H9 (cell line): ENCODE data around the gene TGM2. TPM values are rescaled to one million over a fixed set of nuclear protein-coding genes. Genes with fewer than 3 reads are reported as not detected.

Source experiments
- DNase-seq: peaks from one replicate; pipeline ENCODE4 v3.0.0-alpha.2; 2017
- H2AFZ ChIP-seq: one replicate; pipeline ENCODE4 v1.6.1; 2013; ENCODE audit warnings: mild to moderate bottlenecking, low read length, control low read depth, moderate library complexity
- H2AK5ac ChIP-seq: 2 replicates; pipeline ENCODE4 v1.6.1; 2013; ENCODE audit warnings: low read length, control low read depth, mixed read lengths; ENCODE audit not compliant: insufficient read length
- H2BK120ac ChIP-seq: one replicate; pipeline ENCODE4 v1.6.1; 2013; ENCODE audit warnings: low read depth, mild to moderate bottlenecking, low read length, control low read depth, inconsistent platforms; ENCODE audit not compliant: poor library complexity, severe bottlenecking
- H2BK12ac ChIP-seq: 2 replicates; pipeline ENCODE4 v1.6.1; 2013; ENCODE audit warnings: low read length, control low read depth, mixed read lengths, low read depth; ENCODE audit not compliant: insufficient read length
- H2BK15ac ChIP-seq: 2 replicates; pipeline ENCODE4 v1.6.1; 2013; ENCODE audit warnings: low read depth, low read length, control low read depth
- H2BK20ac ChIP-seq: one replicate; pipeline ENCODE4 v1.6.1; 2013; ENCODE audit warnings: low read depth, mild to moderate bottlenecking, low read length, control low read depth, inconsistent platforms; ENCODE audit not compliant: poor library complexity, severe bottlenecking
- H2BK5ac ChIP-seq: 2 replicates; pipeline ENCODE4 v1.6.1; 2013; ENCODE audit warnings: low read length, control low read depth, mixed read lengths; ENCODE audit not compliant: insufficient read length
- H3K14ac ChIP-seq: 2 replicates; pipeline ENCODE4 v1.6.1; 2013; ENCODE audit warnings: low read length, control low read depth; ENCODE audit not compliant: insufficient read depth
- H3K18ac ChIP-seq: 2 replicates; pipeline ENCODE4 v1.6.1; 2013; ENCODE audit warnings: low read depth, mild to moderate bottlenecking, mixed read lengths, low read length, control low read depth; ENCODE audit not compliant: insufficient read length
- H3K23ac ChIP-seq: 2 replicates; pipeline ENCODE4 v1.6.1; 2013; ENCODE audit warnings: low read length, control low read depth, mixed read lengths, low read depth; ENCODE audit not compliant: insufficient read length
- H3K23me2 ChIP-seq: 2 replicates; pipeline ENCODE4 v1.6.1; 2013; ENCODE audit warnings: low read depth, mild to moderate bottlenecking, mixed read lengths, low read length, control low read depth; ENCODE audit not compliant: insufficient read length, poor library complexity, severe bottlenecking
- H3K27ac ChIP-seq: 2 replicates; pipeline ENCODE4 v1.5.1; 2013; ENCODE audit warnings: low read length, control low read depth, mixed read lengths, low read depth; ENCODE audit not compliant: insufficient read length
- H3K27me3 ChIP-seq: 2 replicates; pipeline ENCODE4 v1.6.1; 2013; ENCODE audit warnings: low read length, control low read depth, inconsistent platforms; ENCODE audit not compliant: insufficient read depth
- H3K4ac ChIP-seq: 2 replicates; pipeline ENCODE4 v1.6.1; 2013; ENCODE audit warnings: low read depth, mild to moderate bottlenecking, control low read depth, inconsistent platforms, low read length, moderate library complexity
- H3K4me1 ChIP-seq: 2 replicates; pipeline ENCODE4 v1.6.1; 2013; ENCODE audit warnings: low read length, control low read depth, inconsistent platforms; ENCODE audit not compliant: insufficient read depth
- H3K4me2 ChIP-seq: 2 replicates; pipeline ENCODE4 v1.6.1; 2013; ENCODE audit warnings: low read length, control low read depth, mixed read lengths; ENCODE audit not compliant: insufficient read length, insufficient read depth
- H3K56ac ChIP-seq: 2 replicates; pipeline ENCODE4 v1.6.1; 2013; ENCODE audit warnings: low read depth, mild to moderate bottlenecking, mixed read lengths, low read length, control low read depth; ENCODE audit not compliant: insufficient read length
- H3K79me1 ChIP-seq: 2 replicates; pipeline ENCODE4 v1.6.1; 2013; ENCODE audit warnings: low read depth, mild to moderate bottlenecking, moderate library complexity, low read length, control low read depth, inconsistent platforms; ENCODE audit not compliant: insufficient read depth, poor library complexity, severe bottlenecking
- H3K79me2 ChIP-seq: 2 replicates; pipeline ENCODE4 v1.6.1; 2013; ENCODE audit warnings: low read length, control low read depth, inconsistent platforms; ENCODE audit not compliant: insufficient read depth
- H3K9ac ChIP-seq: 2 replicates; pipeline ENCODE4 v1.6.1; 2013; ENCODE audit warnings: low read length, control low read depth, mixed read lengths; ENCODE audit not compliant: insufficient read length; ENCODE audit errors: extremely low read depth
- H3K9me3 ChIP-seq: one replicate; pipeline ENCODE4 v1.6.1; 2013; ENCODE audit warnings: low read depth, low read length, inconsistent platforms; ENCODE audit not compliant: control insufficient read depth
- H3T11ph ChIP-seq: one replicate; pipeline ENCODE4 v1.6.1; 2013; ENCODE audit warnings: mild to moderate bottlenecking, low read length, control low read depth, inconsistent platforms
- H4K20me1 ChIP-seq: one replicate; pipeline ENCODE4 v1.6.1; 2013; ENCODE audit not compliant: control insufficient read depth, insufficient read length, insufficient read depth
- H4K5ac ChIP-seq: 2 replicates; pipeline ENCODE4 v1.6.1; 2013; ENCODE audit warnings: low read depth, mild to moderate bottlenecking, mixed read lengths, low read length, control low read depth; ENCODE audit not compliant: insufficient read length
- H4K8ac ChIP-seq: replicated peaks from 2 replicates; pipeline ENCODE4 v1.6.1; 2013; ENCODE audit warnings: low read length, control low read depth, mixed read lengths, low read depth; ENCODE audit not compliant: insufficient read length
- H4K91ac ChIP-seq: 2 replicates; pipeline ENCODE4 v1.6.1; 2013; ENCODE audit warnings: low read depth, mild to moderate bottlenecking, moderate library complexity, mixed read lengths, low read length, control low read depth; ENCODE audit not compliant: insufficient read length
- H3K27ac Mint-ChIP-seq, 3 experiments: 2 replicates in 2 of 3; 3 replicates in 1 of 3; pipeline ENCODE4 v1.8.0; 2020 to 2021; ENCODE audit warnings: mixed read lengths in 3 of 3, mild to moderate bottlenecking in 1 of 3, moderate library complexity in 1 of 3
- H3K27me3 Mint-ChIP-seq: 2 replicates; pipeline ENCODE4 v1.8.0; 2021; ENCODE audit warnings: low read depth, mild to moderate bottlenecking, moderate library complexity, mixed read lengths
- H3K36me3 Mint-ChIP-seq, 3 experiments: 2 replicates in 2 of 3; 3 replicates in 1 of 3; pipeline ENCODE4 v1.8.0; 2020 to 2021; ENCODE audit warnings: low read depth in 3 of 3, mixed read lengths in 3 of 3; ENCODE audit not compliant: insufficient read depth in 1 of 3
- H3K4me1 Mint-ChIP-seq, 2 experiments: 2 replicates each; pipeline ENCODE4 v1.8.0; 2020; ENCODE audit warnings: mixed read lengths in 2 of 2
- H3K4me3 Mint-ChIP-seq, 2 experiments: 2 replicates in 1 of 2; 3 replicates in 1 of 2; pipeline ENCODE4 v1.8.0; 2020 to 2021; ENCODE audit warnings: mild to moderate bottlenecking in 2 of 2, mixed read lengths in 2 of 2, moderate library complexity in 1 of 2
- H3K9me3 Mint-ChIP-seq, 2 experiments: 2 replicates in 1 of 2; 3 replicates in 1 of 2; pipeline ENCODE4 v1.8.0; 2020; ENCODE audit warnings: mild to moderate bottlenecking in 2 of 2, mixed read lengths in 2 of 2, moderate library complexity in 1 of 2
- WGBS: extraction: QIAGEN DNeasy Blood & Tissue Kit; methylation state at CpG from one replicate; pipeline ENCODE4 v1.1.7; 2013; ENCODE audit warnings: missing lambda C conversion rate, low lambda C conversion rate, mixed read lengths; ENCODE audit not compliant: insufficient read length; ENCODE audit errors: extremely low coverage; 5-methylcytosine and 5-hydroxymethylcytosine counted together
- total RNA-seq: library from RNA; stranded (reverse); gene quantifications from 2 replicates; pipeline ENCODE4 v1.2.1, GENCODE V29; 2021
- TF ChIP-seq, protein P1 (sequence below): fragments of 200-600 bp; sonication (generic); conservative IDR thresholded peaks from 3 replicates; pipeline ENCODE4 v1.8.0; 2021; ENCODE audit warnings: antibody characterized with exemption, mild to moderate bottlenecking

The TGM2 gene
- total RNA-seq, 1 experiment from 2014 or later = 1.1 TPM

DNA sequence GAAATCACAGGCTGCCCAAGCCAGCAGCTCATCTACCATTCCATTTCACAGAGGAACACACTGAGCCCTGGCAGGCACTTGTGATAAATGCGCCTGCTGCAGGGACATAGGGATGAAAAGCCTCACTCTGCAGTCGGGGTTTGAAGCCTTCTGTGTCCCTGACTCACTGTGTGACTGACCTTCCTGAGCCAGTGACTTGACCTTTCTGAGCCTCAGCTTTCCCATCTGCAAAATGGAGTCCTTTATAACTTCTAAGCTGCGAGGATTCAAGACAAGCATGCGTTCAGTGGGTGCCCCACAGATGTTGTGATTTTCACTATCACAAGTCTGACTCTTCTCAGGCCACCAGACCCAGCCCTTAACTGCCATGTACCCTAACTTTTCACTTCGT is 5.5 kb downstream of the TGM2 start:
- Histone ChIP-seq H3K79me1 (no peaks in the 10 kb centered on the region), H3K9me3 (no peaks in the 10 kb centered on the region), H4K20me1 (no peaks in the 10 kb centered on the region), H3K27me3 (no peaks in the 10 kb centered on the region), H3K4ac (no peak overlapping the region), H3K56ac (no peak overlapping the region), H2BK5ac (no peak overlapping the region), H4K5ac (no peak overlapping the region), H3K18ac (no peak overlapping the region), H3K9ac (no peak overlapping the region), H3K4me2 (no peak overlapping the region), H4K8ac (no peak overlapping the region), H2BK20ac (no peak overlapping the region), H3K27ac (no peak overlapping the region), H2BK120ac (no peak overlapping the region), H2AK5ac (no peak overlapping the region), H2BK12ac (no peak overlapping the region), H2AFZ (no peak overlapping the region), H3K79me2 (no peaks in the 10 kb centered on the region), H3K4me1 (no peaks in the 10 kb centered on the region), H4K91ac (no peak overlapping the region), H3K14ac (no peak overlapping the region), H2BK15ac (no peak overlapping the region), H3K23ac (no peak overlapping the region), H3K23me2 (no peaks in the 10 kb centered on the region), H3T11ph (no peak overlapping the region)
- Mint-ChIP-seq H3K4me3 (no peak overlapping the region), H3K27ac (no peak overlapping the region), H3K27me3 (peaks cover 1% of the 10 kb centered on the region), H3K4me1 (peaks cover 0 to 5% of the 10 kb centered on the region in 2 experiments; a peak in 1 of 4 replicates), H3K36me3 (no peaks in the 10 kb centered on the region), H3K9me3 (no peaks in the 10 kb centered on the region)
- no peak for DNase-seq
- no CpG with 5 or more reads among the region's 5 CpGs for WGBS
- TF ChIP-seq, protein P1, sequence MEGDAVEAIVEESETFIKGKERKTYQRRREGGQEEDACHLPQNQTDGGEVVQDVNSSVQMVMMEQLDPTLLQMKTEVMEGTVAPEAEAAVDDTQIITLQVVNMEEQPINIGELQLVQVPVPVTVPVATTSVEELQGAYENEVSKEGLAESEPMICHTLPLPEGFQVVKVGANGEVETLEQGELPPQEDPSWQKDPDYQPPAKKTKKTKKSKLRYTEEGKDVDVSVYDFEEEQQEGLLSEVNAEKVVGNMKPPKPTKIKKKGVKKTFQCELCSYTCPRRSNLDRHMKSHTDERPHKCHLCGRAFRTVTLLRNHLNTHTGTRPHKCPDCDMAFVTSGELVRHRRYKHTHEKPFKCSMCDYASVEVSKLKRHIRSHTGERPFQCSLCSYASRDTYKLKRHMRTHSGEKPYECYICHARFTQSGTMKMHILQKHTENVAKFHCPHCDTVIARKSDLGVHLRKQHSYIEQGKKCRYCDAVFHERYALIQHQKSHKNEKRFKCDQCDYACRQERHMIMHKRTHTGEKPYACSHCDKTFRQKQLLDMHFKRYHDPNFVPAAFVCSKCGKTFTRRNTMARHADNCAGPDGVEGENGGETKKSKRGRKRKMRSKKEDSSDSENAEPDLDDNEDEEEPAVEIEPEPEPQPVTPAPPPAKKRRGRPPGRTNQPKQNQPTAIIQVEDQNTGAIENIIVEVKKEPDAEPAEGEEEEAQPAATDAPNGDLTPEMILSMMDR = no peak
